NCI-H2196 (cell line): Measurements from ENCODE around the gene MXD4.

Source experiments
- DNase-seq: peaks from one replicate; lab custom pipeline; 2025; ENCODE audit not compliant: unreplicated experiment; lab: John Stamatoyannopoulos, UW

Gene MXD4

GRCh38 chr4:2292646-2293108, 30.8 kb upstream of the MXD4 start:
- no peak for DNase-seq

GRCh38 chr4:2291705-2292645, 30.1 kb upstream of the MXD4 start:
- no peak for DNase-seq

- no peak for DNase-seq
Observed at GRCh38 chr4:2290974-2291704, 29.2 kb upstream of the MXD4 start.

- DNase-seq = no peak
Observed at GRCh38 chr4:2290488-2290887, 28.6 kb upstream of the MXD4 start.

- DNase-seq = no peak
Observed at GRCh38 chr4:2289955-2290333, 28.0 kb upstream of the MXD4 start.

- DNase-seq = no peak
Observed at GRCh38 chr4:2289311-2289954, 27.5 kb upstream of the MXD4 start.

- no peak for DNase-seq
Observed at GRCh38 chr4:2288051-2288541, 26.2 kb upstream of the MXD4 start.

GRCh38 chr4:2287594-2287915, 25.6 kb upstream of the MXD4 start:
- no peak for DNase-seq

GRCh38 chr4:2286904-2287593, 25.1 kb upstream of the MXD4 start:
- DNase-seq = no peak

GRCh38 chr4:2285613-2286381, 23.9 kb upstream of the MXD4 start:
- no peak for DNase-seq

- no peak for DNase-seq
Observed at GRCh38 chr4:2284934-2285612, 23.2 kb upstream of the MXD4 start.

GRCh38 chr4:2284161-2284933, 22.4 kb upstream of the MXD4 start:
- DNase-seq = no peak

GRCh38 chr4:2283199-2283711, 21.3 kb upstream of the MXD4 start:
- DNase-seq = no peak

- DNase-seq = no peak
Observed at GRCh38 chr4:2281575-2282343, 19.9 kb upstream of the MXD4 start.

- no peak for DNase-seq
Observed at GRCh38 chr4:2280531-2281300, 18.8 kb upstream of the MXD4 start.

- no peak for DNase-seq
Observed at GRCh38 chr4:2277956-2278355, 16.0 kb upstream of the MXD4 start.
